IMR-90 (cell line): ENCODE results near the gene AMBRA1. TPM values are rescaled to one million over a fixed set of nuclear protein-coding genes. Genes with fewer than 3 reads are reported as not detected.

Experiments
- ATAC-seq: fragments of 200-7000 bp; cut with Tn5 transposase; 2 replicates; pipeline ENCODE4 v1.9.1; 2020; ENCODE audit warnings: low read depth, mild to moderate bottlenecking, moderate library complexity
- BruUV-seq: library from RNA; stranded (reverse); fragments of 400-500 nt; replicated peaks from 2 replicates; lab custom pipeline; 2021; lab: Mats Ljungman, UMichigan
- CTCF ChIA-PET: fragments of 300-600 bp; formaldehyde crosslinking; extraction: SDS; loops from one replicate; lab custom pipeline; 2021; ENCODE audit warnings: antibody characterized with exemption; lab: Yijun Ruan, JAX
- POLR2A ChIA-PET: fragments of 300-600 bp; sonication (Branson Sonifier 250); formaldehyde crosslinking; loops from one replicate; lab custom pipeline; 2022; ENCODE audit warnings: antibody characterized with exemption; ENCODE audit not compliant: unreplicated experiment; lab: Charles Lee
- DNase-seq: peaks from one replicate; pipeline ENCODE4 v3.0.0; 2013
- H2AFZ ChIP-seq: replicated peaks from 2 replicates; pipeline ENCODE3; 2013; ENCODE audit warnings: low read length, mild to moderate bottlenecking; ENCODE audit not compliant: poor library complexity
- H2AK5ac ChIP-seq: 2 replicates; pipeline ENCODE4 v1.6.1; 2013; ENCODE audit warnings: low read depth, low read length, inconsistent platforms
- H2AK9ac ChIP-seq: replicated peaks from 2 replicates; pipeline ENCODE3; 2013; ENCODE audit warnings: mild to moderate bottlenecking, low read depth, low read length, moderate library complexity; ENCODE audit not compliant: poor library complexity
- H2BK120ac ChIP-seq: 2 replicates; pipeline ENCODE4 v1.6.1; 2013; ENCODE audit warnings: low read depth, low read length, inconsistent platforms
- H2BK15ac ChIP-seq: 3 replicates; pipeline ENCODE4 v1.6.1; 2013; ENCODE audit warnings: low read depth, low read length, inconsistent platforms
- H2BK20ac ChIP-seq: 2 replicates; pipeline ENCODE4 v1.6.1; 2013; ENCODE audit warnings: low read depth, mild to moderate bottlenecking, inconsistent platforms, low read length, moderate library complexity
- H2BK5ac ChIP-seq: 2 replicates; pipeline ENCODE4 v1.6.1; 2013; ENCODE audit warnings: mild to moderate bottlenecking, low read depth, low read length, inconsistent platforms; ENCODE audit not compliant: poor library complexity, severe bottlenecking
- H3K14ac ChIP-seq: replicated peaks from 2 replicates; pipeline ENCODE4 v1.6.1; 2013; ENCODE audit warnings: low read depth, low read length, inconsistent platforms
- H3K18ac ChIP-seq: 2 replicates; pipeline ENCODE4 v1.6.1; 2013; ENCODE audit warnings: low read depth, low read length, control low read depth
- H3K23ac ChIP-seq: 2 replicates; pipeline ENCODE4 v1.6.1; 2013; ENCODE audit warnings: low read depth, low read length, inconsistent platforms
- H3K27ac ChIP-seq: 2 replicates; pipeline ENCODE4 v1.5.1; 2013; ENCODE audit warnings: mild to moderate bottlenecking, control low read depth, low read length; ENCODE audit not compliant: insufficient read depth
- H3K27me3 ChIP-seq: 2 replicates; pipeline ENCODE4 v1.6.1; 2013; ENCODE audit warnings: low read length; ENCODE audit not compliant: control insufficient read depth, insufficient read depth
- H3K36me3 ChIP-seq: 2 replicates; pipeline ENCODE4 v1.6.1; 2013; ENCODE audit warnings: low read length, mixed read lengths; ENCODE audit not compliant: control insufficient read depth, insufficient read depth
- H3K4ac ChIP-seq: 2 replicates; pipeline ENCODE4 v1.6.1; 2013; ENCODE audit warnings: low read depth, low read length, inconsistent platforms
- H3K4me1 ChIP-seq: 2 replicates; pipeline ENCODE4 v1.6.1; 2013; ENCODE audit warnings: low read length, mixed read lengths; ENCODE audit not compliant: control insufficient read depth, insufficient read depth
- H3K4me2 ChIP-seq: 2 replicates; pipeline ENCODE4 v1.6.1; 2013; ENCODE audit warnings: low read depth, mild to moderate bottlenecking, control low read depth, low read length, moderate library complexity
- H3K4me3 ChIP-seq: 2 replicates; pipeline ENCODE4 v1.5.1; 2013; ENCODE audit warnings: low read depth, mild to moderate bottlenecking, control low read depth, low read length, moderate library complexity; ENCODE audit not compliant: insufficient read depth
- H3K56ac ChIP-seq: 2 replicates; pipeline ENCODE4 v1.6.1; 2013; ENCODE audit warnings: low read length, inconsistent platforms; ENCODE audit not compliant: insufficient read depth; ENCODE audit errors: extremely low read depth
- H3K79me1 ChIP-seq, 2 experiments: 2 replicates each; pipeline ENCODE4 v1.6.1; 2013; ENCODE audit warnings: low read length in 2 of 2, inconsistent platforms in 1 of 2, low read depth in 1 of 2
- H3K9ac ChIP-seq: 2 replicates; pipeline ENCODE4 v1.6.1; 2013; ENCODE audit warnings: low read depth, low read length, control low read depth
- H3K9me1 ChIP-seq: 2 replicates; pipeline ENCODE4 v1.6.1; 2013; ENCODE audit warnings: low read length, inconsistent platforms; ENCODE audit not compliant: insufficient read depth
- H3K9me3 ChIP-seq: 2 replicates; pipeline ENCODE4 v1.6.1; 2013; ENCODE audit warnings: low read length; ENCODE audit not compliant: control insufficient read depth, insufficient read depth
- H4K20me1 ChIP-seq: 2 replicates; pipeline ENCODE4 v1.6.1; 2013; ENCODE audit warnings: low read length, inconsistent platforms; ENCODE audit not compliant: insufficient read depth
- H4K5ac ChIP-seq: 2 replicates; pipeline ENCODE4 v1.6.1; 2013; ENCODE audit warnings: mild to moderate bottlenecking, low read depth, low read length, control low read depth
- H4K8ac ChIP-seq, 2 experiments: 2 replicates each; pipeline ENCODE4 v1.6.1; 2013; ENCODE audit warnings: low read depth in 2 of 2, low read length in 2 of 2, control low read depth in 1 of 2, inconsistent platforms in 1 of 2
- H4K91ac ChIP-seq: 2 replicates; pipeline ENCODE4 v1.6.1; 2013; ENCODE audit warnings: low read depth, low read length, inconsistent platforms; ENCODE audit not compliant: insufficient read depth
- BHLHE40 ChIP-seq: fragments of 150-350 bp; IDR thresholded peaks from 2 replicates; pipeline ENCODE4 v1.6.1; 2016; ENCODE audit warnings: mild to moderate bottlenecking, low read depth, low read length
- CTCF ChIP-seq: conservative IDR thresholded peaks from 2 replicates; pipeline ENCODE4 v1.5.1; 2012; ENCODE audit warnings: mild to moderate bottlenecking, low read depth, low read length, improper control_type of control experiment
- ELK1 ChIP-seq: fragments of 150-350 bp; IDR thresholded peaks from 2 replicates; pipeline ENCODE4 v1.6.1; 2016; ENCODE audit warnings: low read depth, mild to moderate bottlenecking, low read length, moderate library complexity, borderline replicate concordance
- FOS ChIP-seq: fragments of 150-350 bp; IDR thresholded peaks from 2 replicates; pipeline ENCODE4 v1.6.1; 2016; ENCODE audit warnings: low read depth, low read length
- MAZ ChIP-seq: IDR thresholded peaks from 2 replicates; pipeline ENCODE4 v1.6.1; 2012; ENCODE audit warnings: low read depth, mild to moderate bottlenecking, low read length, improper control_type of control experiment, moderate library complexity, borderline replicate concordance
- WGBS, 2 experiments: methylation state at CpG; one replicate each; pipeline versions ENCODE4 v1.1.5 to v1.1.7; 2013; ENCODE audit warnings: missing lambda C conversion rate in 2 of 2; ENCODE audit not compliant: insufficient read length in 1 of 2; ENCODE audit errors: extremely low coverage in 2 of 2; 5-methylcytosine and 5-hydroxymethylcytosine counted together
- dilution Hi-C: fragments of 300-500 bp; cut with HindIII; formaldehyde crosslinking; loops from one replicate; pipeline ENCODE4 v1.14.3; 2018; ENCODE audit warnings: low sequenced_read_pairs; ENCODE audit not compliant: unreplicated experiment
- in situ Hi-C: fragments of 300-500 bp; cut with MboI; formaldehyde crosslinking; loops from 3 replicates; pipeline ENCODE4 v1.14.3; 2019; ENCODE audit warnings: low sequenced_read_pairs, inconsistent platforms, mixed read lengths
- intact Hi-C: fragments of 100-400 bp; cut with micrococcal nuclease; formaldehyde crosslinking; loops from 2 replicates; pipeline ENCODE4 v1.10.0; 2022
- polyA plus RNA-seq, 3 experiments: library from polyadenylated mRNA; depleted of rRNA; stranded (reverse); fragments of >200 nt; gene quantifications; 2 replicates each; pipeline ENCODE4 v1.2.3, GENCODE V29; 2012; ENCODE audit warnings: low replicate concordance in 1 of 3
- total RNA-seq: library from RNA; depleted of rRNA; stranded (reverse); fragments of >200 nt; gene quantifications from 2 replicates; pipeline ENCODE4 v1.2.3, GENCODE V29; 2012

The AMBRA1 gene
- total and polyA plus RNA-seq, 2 of the 4 experiments (the other 2 are of a cell fraction): 9.4 to 18.3 TPM

GRCh38 chr11:46540807-46541206 is 53.0 kb downstream of the AMBRA1 start:
- Histone ChIP-seq H2BK20ac (no peak overlapping the region), H3K4me2 (no peak overlapping the region), H2BK120ac (no peak overlapping the region), H3K56ac (no peak overlapping the region), H2BK5ac (no peak overlapping the region), H3K18ac (no peak overlapping the region), H3K4me1 (no peaks in the 10 kb centered on the region), H3K23ac (no peak overlapping the region), H3K27me3 (no peaks in the 10 kb centered on the region), H3K36me3 (peaks cover 32% of the 10 kb centered on the region), H4K8ac (no peak overlapping the region), H2AK5ac (no peak overlapping the region), H3K9ac (no peak overlapping the region), H3K79me1 (peaks cover 13 to 35% of the 10 kb centered on the region in 2 experiments), H3K9me3 (no peaks in the 10 kb centered on the region), H2AK9ac (no peak overlapping the region), H3K14ac (no peak overlapping the region), H3K9me1 (no peaks in the 10 kb centered on the region; the same call in 1 of the 2 replicates), H2AFZ (no peak overlapping the region), H4K91ac (no peak overlapping the region), H4K5ac (no peak overlapping the region), H3K4me3 (no peak overlapping the region), H3K27ac (no peak overlapping the region), H2BK15ac (no peak overlapping the region), H3K4ac (no peak overlapping the region), H4K20me1 (peaks cover 24% of the 10 kb centered on the region)
- intact Hi-C loops: no loop called here
- DNase-seq (no peak), ATAC-seq (no peak)
- WGBS, 2 experiments: no CpG with 5 or more reads among the region's 4 CpGs
- in situ Hi-C loops: no loop called here
- BruUV-seq: no TSS peak
- dilution Hi-C loops: no loop called here
- ChIA-PET CTCF (no interaction called here), POLR2A (no interaction called here)
- TF ChIP-seq ELK1 (no peak), BHLHE40 (no peak), MAZ (no peak), CTCF (no peak), FOS (no peak)
